MCF 10A (cell line): ENCODE data around the gene CORIN. TPM values are rescaled to one million over a fixed set of nuclear protein-coding genes. Genes with fewer than 3 reads are reported as not detected.

Experiments
- BruUV-seq: library from RNA; stranded (reverse); fragments of 400-500 nt; replicated peaks from 2 replicates; lab custom pipeline; 2021; lab: Mats Ljungman, UMichigan
- CTCF ChIA-PET: fragments of 300-600 bp; sonication (Branson Sonifier 250); formaldehyde crosslinking; extraction: SDS; loops from one replicate; lab custom pipeline; 2021; ENCODE audit warnings: antibody characterized with exemption, inconsistent platforms; lab: Yijun Ruan, JAX
- POLR2A ChIA-PET: fragments of 300-600, 350-650 bp; sonication (Branson Sonifier 250); formaldehyde crosslinking; extraction: SDS; loops from one replicate; lab custom pipeline; 2020; ENCODE audit warnings: antibody characterized with exemption, inconsistent platforms; lab: Yijun Ruan, JAX
- DNase-seq: peaks from one replicate; pipeline ENCODE4 v3.0.0-alpha.2; 2018; ENCODE audit not compliant: unreplicated experiment
- H3K27ac Mint-ChIP-seq: one replicate; pipeline ENCODE4 v1.8.0; 2022; ENCODE audit warnings: mild to moderate bottlenecking, low read depth, mixed read lengths; ENCODE audit not compliant: unreplicated experiment
- H3K27me3 Mint-ChIP-seq: one replicate; pipeline ENCODE4 v1.8.0; 2022; ENCODE audit warnings: mixed read lengths; ENCODE audit not compliant: insufficient read depth, unreplicated experiment
- H3K36me3 Mint-ChIP-seq: one replicate; pipeline ENCODE4 v1.8.0; 2022; ENCODE audit warnings: mild to moderate bottlenecking, moderate library complexity, mixed read lengths; ENCODE audit not compliant: insufficient read depth, unreplicated experiment
- H3K4me1 Mint-ChIP-seq: one replicate; pipeline ENCODE4 v1.8.0; 2022; ENCODE audit warnings: mixed read lengths; ENCODE audit not compliant: insufficient read depth, unreplicated experiment
- H3K4me3 Mint-ChIP-seq: one replicate; pipeline ENCODE4 v1.8.0; 2022; ENCODE audit warnings: mild to moderate bottlenecking, moderate library complexity, mixed read lengths; ENCODE audit not compliant: unreplicated experiment
- H3K9me3 Mint-ChIP-seq: one replicate; pipeline ENCODE4 v1.8.0; 2022; ENCODE audit warnings: mixed read lengths; ENCODE audit not compliant: unreplicated experiment
- CTCF ChIP-seq: fragments of 200-600 bp; IDR thresholded peaks from one replicate; pipeline ENCODE4 v1.8.0; 2022; ENCODE audit warnings: antibody characterized with exemption, mild to moderate bottlenecking; ENCODE audit not compliant: unreplicated experiment
- intact Hi-C: fragments of 100-400 bp; cut with micrococcal nuclease; formaldehyde crosslinking; loops from 2 replicates; pipeline ENCODE4 v1.14.1; 2022
- total RNA-seq: library from RNA; stranded (reverse); gene quantifications from 2 replicates; pipeline ENCODE4 v1.2.3, GENCODE V29; 2022

CORIN gene
- total RNA-seq, 1 experiment from 2014 or later, result 1.0 TPM

- POLR2A ChIA-PET, result no interaction called here
- intact Hi-C loops, result no loop called here
- Mint-ChIP-seq H3K27me3 (no peaks in the 10 kb centered on the region), H3K27ac (no peak overlapping the region), H3K4me3 (no peak overlapping the region), H3K4me1 (no peaks in the 10 kb centered on the region), H3K9me3 (peaks cover under 1% of the 10 kb centered on the region), H3K36me3 (no peaks in the 10 kb centered on the region)
- no peak for TF ChIP-seq CTCF
- CTCF ChIA-PET, result interaction anchor here (0.5 to 0.6 kb wide), 2 partner anchors 18 to 175 kb away, joined by 3 read pairs; no protein-coding TSS in a partner anchor
- no TSS peak for BruUV-seq
- no peak for DNase-seq
Measured at GRCh38 chr4:47631161-47631560, 206.7 kb downstream of the CORIN start.

- Mint-ChIP-seq H3K27me3 (no peaks in the 10 kb centered on the region), H3K9me3 (peaks cover 9% of the 10 kb centered on the region), H3K36me3 (no peaks in the 10 kb centered on the region), H3K4me1 (no peaks in the 10 kb centered on the region), H3K4me3 (no peak overlapping the region), H3K27ac (no peak overlapping the region)
- no peak for DNase-seq
- POLR2A ChIA-PET, result no interaction called here
- TF ChIP-seq CTCF, result no peak
- intact Hi-C loops, result no loop called here
- CTCF ChIA-PET, result no interaction called here
- no TSS peak for BruUV-seq
Measured at GRCh38 chr4:47624031-47624441, 213.8 kb downstream of the CORIN start.

- ChIA-PET POLR2A (no interaction called here), CTCF (interaction anchor here (1.1 kb wide), 1 partner anchor 48 kb away, joined by 3 read pairs; no protein-coding TSS in a partner anchor)
- no peak for TF ChIP-seq CTCF
- intact Hi-C loops, result no loop called here
- no peak overlapping the region for H3K4me3 Mint-ChIP-seq
- peaks cover 9% of the 10 kb centered on the region for H3K9me3 Mint-ChIP-seq
- no peaks in the 10 kb centered on the region for H3K4me1 Mint-ChIP-seq
- no peaks in the 10 kb centered on the region for H3K27me3 Mint-ChIP-seq
- no peak for DNase-seq
- BruUV-seq, result no TSS peak
- no peaks in the 10 kb centered on the region for H3K36me3 Mint-ChIP-seq
- H3K27ac Mint-ChIP-seq, result no peak overlapping the region
Measured at GRCh38 chr4:47621181-47621580, 216.7 kb downstream of the CORIN start.

- POLR2A ChIA-PET, result no interaction called here
- no TSS peak for BruUV-seq
- no peaks in the 10 kb centered on the region for H3K4me1 Mint-ChIP-seq
- no peaks in the 10 kb centered on the region for H3K27me3 Mint-ChIP-seq
- TF ChIP-seq CTCF, result no peak
- intact Hi-C loops, result no loop called here
- DNase-seq, result no peak
- CTCF ChIA-PET, result interaction anchor here (0.7 to 1.1 kb wide), 3 partner anchors 23 to 217 kb away, joined by 3 to 4 read pairs (median 3); no protein-coding TSS in a partner anchor
- H3K27ac Mint-ChIP-seq, result no peak overlapping the region
- H3K4me3 Mint-ChIP-seq, result no peak overlapping the region
- H3K36me3 Mint-ChIP-seq, result no peaks in the 10 kb centered on the region
- H3K9me3 Mint-ChIP-seq, result peaks cover 9% of the 10 kb centered on the region
Measured at GRCh38 chr4:47619691-47620090, 218.2 kb downstream of the CORIN start.
